ENCODE data around the gene MCUB. TPM values are rescaled to one million over a fixed set of nuclear protein-coding genes. Genes with fewer than 3 reads are reported as not detected.
A peak's percentile ranks its signal among the peaks of the same experiment; 100 is the strongest.
"Not testable (repeated sequence)": the region's sequence is repeated elsewhere in the genome, so short reads cannot be mapped to it uniquely, and the experiment has no call there.

Gene MCUB
- total and polyA plus RNA-seq, 2 of the 13 experiments (the other 11 are each of a cell fraction or from before 2014, with no cell fraction given) = 0.95 to 2.2 TPM

DNA sequence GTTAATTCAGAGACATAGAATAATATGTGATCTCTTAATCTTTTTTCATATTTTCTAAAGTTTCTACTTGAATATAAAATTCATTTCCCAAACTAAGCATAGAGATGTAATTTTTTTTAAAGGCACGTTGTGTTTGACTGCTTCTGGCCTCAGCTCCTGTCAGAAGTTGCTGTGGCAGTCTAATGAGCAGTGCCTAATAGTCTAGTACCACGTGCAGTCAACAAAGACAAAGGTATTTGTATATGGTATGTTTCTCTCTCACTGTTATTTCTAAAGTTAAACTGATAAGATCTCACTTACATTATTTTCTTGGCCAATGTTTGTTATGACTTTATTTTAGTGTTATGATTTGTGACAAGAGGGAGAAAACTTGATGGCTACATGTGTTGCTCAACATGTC is 48.6 kb upstream of the MCUB start:
- H3K79me2 ChIP-seq (ENCODE audit: insufficient read depth, low read length) = no peaks in the 10 kb centered on the region
- no peaks in the 10 kb centered on the region for H3K9me3 ChIP-seq (ENCODE audit: low read length)
- intact Hi-C loops (cut with micrococcal nuclease; ENCODE audit: unreplicated experiment) = no loop called here
- H4K20me1 ChIP-seq (ENCODE audit: insufficient read depth, low read length) = no peaks in the 10 kb centered on the region
- DNase-seq (ENCODE audit: low spot score) (no peak), ATAC-seq (no peak), FAIRE-seq (no peak)
- TF ChIP-seq CAMTA2 (CRISPR knock-in tag; IDR thresholded peaks at IDR 0.05; ENCODE audit: borderline replicate concordance) (no peak), TBP (CRISPR knock-in tag; IDR thresholded peaks at IDR 0.05) (no peak), ZNF180 (CRISPR knock-in tag; IDR thresholded peaks at IDR 0.05; ENCODE audit: borderline replicate concordance, low read depth) (no peak), TFAP4 (IDR thresholded peaks at IDR 0.05; ENCODE audit: borderline replicate concordance, low read depth) (no peak), IKZF4 (CRISPR knock-in tag; IDR thresholded peaks at IDR 0.05; ENCODE audit: borderline replicate concordance, low read depth, not compliant biosample characterization) (no peak), NR2F6 (IDR thresholded peaks at IDR 0.05) (no peak), NR2F6 (CRISPR knock-in tag; IDR thresholded peaks at IDR 0.05) (no peak), CEBPZ (IDR thresholded peaks at IDR 0.05; ENCODE audit: low read length) (no peak), SMAD3 (CRISPR knock-in tag; IDR thresholded peaks at IDR 0.05) (no peak), FOXJ3 (CRISPR knock-in tag; IDR thresholded peaks at IDR 0.05; ENCODE audit: borderline replicate concordance) (no peak), ZNF335 (CRISPR knock-in tag; IDR thresholded peaks at IDR 0.05) (no peak), NONO (IDR thresholded peaks at IDR 0.05) (no peak), NONO (CRISPR knock-in tag; conservative IDR thresholded peaks at IDR 0.05) (no peak), THAP11 (CRISPR knock-in tag; IDR thresholded peaks at IDR 0.05) (no peak), ZNF256 (CRISPR knock-in tag; conservative IDR thresholded peaks at IDR 0.05) (no peak), CERS6 (CRISPR knock-in tag; IDR thresholded peaks at IDR 0.05) (no peak), HNRNPUL1 (IDR thresholded peaks at IDR 0.05; ENCODE audit: low read depth, low read length) (no peak)
- H3K27ac ChIP-seq (ENCODE audit: extremely low read length, insufficient read depth, low read length) = no peak overlapping the region
- ChIA-PET CTCF (ENCODE audit: low intra/inter-chr PET ratio, low total read pairs) (no interaction called here), POLR2A (no interaction called here)
- no peak overlapping the region for H3K4me2 ChIP-seq (ENCODE audit: low read depth, low read length)
- no peak overlapping the region for H3K4me3 ChIP-seq (replicated peaks in 1 of 3; ENCODE audit: insufficient read depth in 1 of 3, low read depth in 2 of 3, low read length in 3 of 3)
- no peak overlapping the region for H2AFZ ChIP-seq (ENCODE audit: low read length)
- BruUV-seq (replicated peaks) = TSS peak; percentile 27
- whole genome bisulfite sequencing (ENCODE audit: low lambda C conversion rate) = 98% methylated on average over 2 of the region's 2 CpGs
- H3K27me3 ChIP-seq (ENCODE audit: control insufficient read depth in 1 of 2, insufficient read depth in 2 of 2, low read length in 2 of 2) = no peaks in the 10 kb centered on the region
- H3K4me1 ChIP-seq (ENCODE audit: insufficient read depth, low read length) = no peaks in the 10 kb centered on the region
- in situ Hi-C loops (cut with HindIII; ENCODE audit: extremely low pct_ligation_motif_present, low pct_unique_long_range_greater_than_20kb) = no loop called here
- no peak overlapping the region for H3K9ac ChIP-seq (ENCODE audit: insufficient read depth, low read depth, low read length)
- peaks cover 0 to 29% of the 10 kb centered on the region in 2 experiments; a peak in 3 of 5 replicates for H3K36me3 ChIP-seq (replicated peaks in 1 of 2; ENCODE audit: control insufficient read depth in 1 of 2, insufficient read depth in 2 of 2, low read length in 2 of 2)

DNA sequence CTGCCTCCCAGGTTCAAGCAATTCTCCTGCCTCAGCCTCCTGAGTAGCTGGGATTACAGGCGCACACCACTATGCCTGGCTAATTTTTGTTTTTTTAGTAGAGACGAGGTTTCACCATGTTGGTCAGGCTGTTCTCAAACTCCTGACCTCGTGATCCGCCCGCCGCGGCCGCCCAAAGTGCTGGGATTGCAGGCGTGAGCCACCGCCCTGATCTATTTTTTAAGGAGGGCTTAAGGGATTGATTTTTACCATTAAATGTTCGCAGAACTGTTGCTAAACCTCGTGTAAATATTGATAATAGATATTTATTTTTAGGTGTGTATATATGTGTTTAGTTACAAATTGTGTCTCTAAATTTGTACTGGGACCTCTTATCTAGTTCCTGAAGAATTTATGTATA is 46.7 kb upstream of the MCUB start:
- not testable (repeated sequence) for FAIRE-seq

More for the DNA sequence above, 46.7 kb upstream of the MCUB start:
- H3K4me2 ChIP-seq (ENCODE audit: low read depth, low read length); H3K27me3 ChIP-seq (ENCODE audit: control insufficient read depth in 1 of 2, insufficient read depth in 2 of 2, low read length in 2 of 2); ATAC-seq; H3K4me1 ChIP-seq (ENCODE audit: insufficient read depth, low read length); H4K20me1 ChIP-seq (ENCODE audit: insufficient read depth, low read length); H2AFZ ChIP-seq (ENCODE audit: low read length); H3K4me3 ChIP-seq (replicated peaks in 1 of 3; ENCODE audit: insufficient read depth in 1 of 3, low read depth in 2 of 3, low read length in 3 of 3); H3K27ac ChIP-seq (ENCODE audit: extremely low read length, insufficient read depth, low read length); H3K9me3 ChIP-seq (ENCODE audit: low read length); intact Hi-C loops (cut with micrococcal nuclease; ENCODE audit: unreplicated experiment); H3K9ac ChIP-seq (ENCODE audit: insufficient read depth, low read depth, low read length); POLR2A ChIA-PET; CTCF ChIA-PET (ENCODE audit: low intra/inter-chr PET ratio, low total read pairs); BruUV-seq (replicated peaks); H3K79me2 ChIP-seq (ENCODE audit: insufficient read depth, low read length); in situ Hi-C loops (cut with HindIII; ENCODE audit: extremely low pct_ligation_motif_present, low pct_unique_long_range_greater_than_20kb); DNase-seq (ENCODE audit: low spot score): not testable (repeated sequence)
- H3K36me3 ChIP-seq (replicated peaks in 1 of 2; ENCODE audit: control insufficient read depth in 1 of 2, insufficient read depth in 2 of 2, low read length in 2 of 2) = peaks cover 0 to 22% of the 10 kb centered on the region in 2 experiments; a peak in 3 of 5 replicates
- 93% methylated on average over 12 of the region's 12 CpGs for WGBS (ENCODE audit: low lambda C conversion rate)
